ENCODE measurements around the gene MYEOV. TPM values are rescaled to one million over a fixed set of nuclear protein-coding genes. Genes with fewer than 3 reads are reported as not detected.

MYEOV gene
- total RNA-seq, 1 donor from 2014 or later = 36.9 TPM

- no peaks in the 10 kb centered on the region for H3K27me3 ChIP-seq (ENCODE audit: control insufficient read depth, insufficient read depth, low read length)
- no peak overlapping the region for H3K4me3 ChIP-seq (ENCODE audit: low read depth, low read length)
- no peak for DNase-seq (ENCODE audit: low read depth)
- H3K36me3 ChIP-seq (ENCODE audit: control insufficient read depth, insufficient read depth, low read length) = no peaks in the 10 kb centered on the region
- no peak for TF ChIP-seq CTCF (IDR thresholded peaks at IDR 0.05; ENCODE audit: insufficient read depth, low read length, poor library complexity, severe bottlenecking)
These were observed 36.8 kb upstream of the MYEOV start for GRCh38 chr11:69257134-69257533.

- H3K27me3 ChIP-seq (ENCODE audit: control insufficient read depth, insufficient read depth, low read length) = no peaks in the 10 kb centered on the region
- H3K4me3 ChIP-seq (ENCODE audit: low read depth, low read length) = no peak overlapping the region
- TF ChIP-seq CTCF (IDR thresholded peaks at IDR 0.05; ENCODE audit: insufficient read depth, low read length, poor library complexity, severe bottlenecking) = no peak
- no peaks in the 10 kb centered on the region for H3K36me3 ChIP-seq (ENCODE audit: control insufficient read depth, insufficient read depth, low read length)
- no peak for DNase-seq (ENCODE audit: low read depth)
These were observed 35.9 kb upstream of the MYEOV start for GRCh38 chr11:69257838-69258658.

GRCh38 chr11:69259096-69259495 lies 34.9 kb upstream of the MYEOV start:
- Histone ChIP-seq H3K27me3 (ENCODE audit: control insufficient read depth, insufficient read depth, low read length) (no peaks in the 10 kb centered on the region), H3K4me3 (ENCODE audit: low read depth, low read length) (no peak overlapping the region), H3K36me3 (ENCODE audit: control insufficient read depth, insufficient read depth, low read length) (no peaks in the 10 kb centered on the region)
- no peak for DNase-seq (ENCODE audit: low read depth)
- no peak for TF ChIP-seq CTCF (IDR thresholded peaks at IDR 0.05; ENCODE audit: insufficient read depth, low read length, poor library complexity, severe bottlenecking)

GRCh38 chr11:69260622-69261021 lies 33.3 kb upstream of the MYEOV start:
- TF ChIP-seq CTCF (IDR thresholded peaks at IDR 0.05; ENCODE audit: insufficient read depth, low read length, poor library complexity, severe bottlenecking) = no peak
- DNase-seq (ENCODE audit: low read depth) = no peak
- H3K4me3 ChIP-seq (ENCODE audit: low read depth, low read length) = no peak overlapping the region
- no peaks in the 10 kb centered on the region for H3K36me3 ChIP-seq (ENCODE audit: control insufficient read depth, insufficient read depth, low read length)
- H3K27me3 ChIP-seq (ENCODE audit: control insufficient read depth, insufficient read depth, low read length) = no peaks in the 10 kb centered on the region

- H3K36me3 ChIP-seq (ENCODE audit: control insufficient read depth, insufficient read depth, low read length) = no peaks in the 10 kb centered on the region
- H3K27me3 ChIP-seq (ENCODE audit: control insufficient read depth, insufficient read depth, low read length) = no peaks in the 10 kb centered on the region
- TF ChIP-seq CTCF (IDR thresholded peaks at IDR 0.05; ENCODE audit: insufficient read depth, low read length, poor library complexity, severe bottlenecking) = no peak
- no peak overlapping the region for H3K4me3 ChIP-seq (ENCODE audit: low read depth, low read length)
- no peak for DNase-seq (ENCODE audit: low read depth)
These were observed 32.8 kb upstream of the MYEOV start for GRCh38 chr11:69261116-69261515.
